ENCODE results near the gene CARD19. TPM values are rescaled to one million over a fixed set of nuclear protein-coding genes. Genes with fewer than 3 reads are reported as not detected.

Gene CARD19
- total RNA-seq, 4 donors from 2014 or later, result 12.2 to 68.3 (median 50.3) TPM

- TF ChIP-seq, protein P1, sequence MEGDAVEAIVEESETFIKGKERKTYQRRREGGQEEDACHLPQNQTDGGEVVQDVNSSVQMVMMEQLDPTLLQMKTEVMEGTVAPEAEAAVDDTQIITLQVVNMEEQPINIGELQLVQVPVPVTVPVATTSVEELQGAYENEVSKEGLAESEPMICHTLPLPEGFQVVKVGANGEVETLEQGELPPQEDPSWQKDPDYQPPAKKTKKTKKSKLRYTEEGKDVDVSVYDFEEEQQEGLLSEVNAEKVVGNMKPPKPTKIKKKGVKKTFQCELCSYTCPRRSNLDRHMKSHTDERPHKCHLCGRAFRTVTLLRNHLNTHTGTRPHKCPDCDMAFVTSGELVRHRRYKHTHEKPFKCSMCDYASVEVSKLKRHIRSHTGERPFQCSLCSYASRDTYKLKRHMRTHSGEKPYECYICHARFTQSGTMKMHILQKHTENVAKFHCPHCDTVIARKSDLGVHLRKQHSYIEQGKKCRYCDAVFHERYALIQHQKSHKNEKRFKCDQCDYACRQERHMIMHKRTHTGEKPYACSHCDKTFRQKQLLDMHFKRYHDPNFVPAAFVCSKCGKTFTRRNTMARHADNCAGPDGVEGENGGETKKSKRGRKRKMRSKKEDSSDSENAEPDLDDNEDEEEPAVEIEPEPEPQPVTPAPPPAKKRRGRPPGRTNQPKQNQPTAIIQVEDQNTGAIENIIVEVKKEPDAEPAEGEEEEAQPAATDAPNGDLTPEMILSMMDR (IDR thresholded peaks at IDR 0.05; ENCODE audit: low read depth), result no peak
Measured at GRCh38 chr9:93090091-93090655, 5.8 kb upstream of the CARD19 start.

DNA sequence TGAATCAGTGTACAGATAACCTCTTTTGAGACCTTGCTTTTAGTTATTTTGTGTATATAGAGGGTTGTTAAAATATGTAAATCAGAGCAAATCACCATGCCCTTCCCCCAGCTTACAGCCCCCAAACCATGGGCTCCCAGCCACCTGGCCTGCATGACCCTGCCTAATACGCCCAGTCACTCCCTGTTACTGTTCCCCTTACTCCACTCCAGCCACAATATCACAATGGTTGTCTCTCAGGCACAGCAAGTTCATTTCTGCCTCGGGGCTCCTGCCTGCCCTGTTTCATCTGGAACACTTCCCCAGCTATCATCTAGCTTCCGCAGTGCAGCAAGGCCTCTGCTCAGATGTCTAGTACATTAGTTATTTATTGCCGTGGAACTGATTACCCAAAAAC is 5.0 kb upstream of the CARD19 start:
- TF ChIP-seq, protein P1 (IDR thresholded peaks at IDR 0.05; ENCODE audit: low read depth), result no peak

DNA sequence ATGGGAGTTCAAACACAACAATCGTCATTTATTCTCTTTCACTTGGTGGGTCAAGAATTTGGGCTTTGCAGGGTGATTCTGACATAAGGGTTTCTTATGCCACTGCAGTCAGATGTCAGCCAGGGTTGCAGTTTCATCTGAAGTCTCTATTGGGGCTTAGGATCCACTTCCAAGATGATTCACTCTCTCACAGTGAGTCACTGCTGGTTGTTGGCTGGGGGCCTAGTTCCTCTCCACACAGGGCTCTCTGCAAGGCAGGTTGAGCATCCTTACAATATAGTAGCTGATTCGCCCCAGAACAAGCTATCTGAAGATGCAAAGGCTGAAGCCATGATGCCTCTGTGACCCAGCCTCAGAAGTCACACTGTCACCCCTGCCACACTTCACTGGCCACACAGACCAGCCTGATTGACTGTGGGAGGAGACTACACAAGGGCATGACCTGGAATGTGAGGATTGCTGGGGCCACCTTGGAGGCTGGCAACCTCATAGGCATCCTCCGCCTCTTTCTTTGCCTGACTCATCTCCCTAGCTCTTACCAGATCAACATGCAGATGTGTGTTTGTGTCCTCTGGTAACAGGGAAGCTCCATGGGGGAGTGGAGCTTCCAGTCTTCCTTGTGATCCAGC is 4.5 kb upstream of the CARD19 start:
- TF ChIP-seq, protein P1 (IDR thresholded peaks at IDR 0.05; ENCODE audit: low read depth), result no peak

DNA sequence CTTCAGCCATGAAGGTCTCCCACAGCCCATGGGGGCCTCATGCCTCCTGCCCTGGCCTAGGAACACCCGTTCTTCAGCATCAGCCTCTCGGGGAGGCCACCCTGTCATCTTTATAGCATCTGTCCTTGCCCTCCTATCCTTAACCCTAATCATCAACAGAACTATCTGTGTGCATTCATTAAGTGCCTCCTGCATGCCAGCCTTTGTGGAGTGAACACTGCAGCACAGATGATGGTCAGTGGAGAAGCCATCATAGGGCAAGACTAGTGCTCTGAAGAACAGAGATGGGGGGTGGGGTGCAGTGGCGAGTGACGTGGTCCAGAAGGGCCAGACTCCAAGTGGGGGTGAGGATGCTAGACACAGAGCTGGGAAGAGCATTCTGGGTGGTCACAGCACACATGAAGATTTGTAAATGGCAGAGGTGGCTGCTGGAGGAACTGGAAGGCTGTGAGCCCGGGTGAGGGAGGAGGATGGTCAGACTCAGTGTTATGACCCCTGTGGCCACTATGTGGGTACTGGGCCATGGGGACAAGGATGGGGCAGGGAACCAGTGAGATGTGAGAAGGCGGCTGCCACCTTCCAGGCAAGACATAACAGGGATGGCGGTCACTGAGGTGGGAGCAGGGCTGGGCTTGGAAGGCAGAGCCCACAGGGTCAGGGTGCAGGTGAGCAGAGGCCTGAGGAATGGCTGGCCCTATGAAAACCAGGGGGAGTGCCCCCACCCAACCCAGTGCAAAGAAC is 3.6 kb upstream of the CARD19 start:
- TF ChIP-seq, protein P1 (IDR thresholded peaks at IDR 0.05; ENCODE audit: low read depth), result no peak

DNA sequence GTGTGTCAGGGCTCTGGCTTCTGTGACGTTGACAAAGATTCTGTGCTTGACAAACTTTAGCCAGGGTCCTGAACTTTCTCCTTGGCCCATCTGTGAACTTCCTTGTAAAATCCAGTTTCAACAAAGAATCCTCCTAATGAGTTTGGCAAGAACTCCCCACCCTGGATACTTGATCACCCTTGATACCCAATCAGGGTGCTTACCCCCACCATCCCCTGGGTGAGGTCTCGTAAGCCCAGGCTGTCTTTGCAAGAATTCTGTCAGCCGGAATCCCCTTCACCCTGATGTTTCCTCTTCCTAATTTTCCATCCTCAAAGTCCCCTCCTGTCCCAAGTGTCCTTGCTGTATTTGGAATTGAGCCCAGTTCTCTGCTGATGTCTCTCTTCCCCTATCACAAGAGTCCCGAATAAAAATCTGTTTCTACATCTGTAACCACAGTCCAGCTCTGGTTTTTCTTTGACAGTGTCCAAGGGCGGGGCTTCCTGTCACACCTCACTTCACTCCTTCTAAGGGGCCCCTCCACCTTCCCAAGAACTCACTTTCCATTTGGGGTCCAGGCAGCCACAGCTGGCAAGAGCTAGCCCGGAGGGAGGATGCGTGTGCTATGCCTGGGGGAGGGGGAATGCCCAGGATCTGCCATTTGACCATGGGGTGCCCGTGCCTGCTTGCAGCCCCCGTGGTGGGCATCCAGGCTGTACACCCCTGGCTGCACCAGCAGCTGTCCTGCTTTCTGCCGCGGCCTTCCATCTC is 2.7 kb upstream of the CARD19 start:
- TF ChIP-seq, protein P1 (IDR thresholded peaks at IDR 0.05; ENCODE audit: low read depth), result no peak

DNA sequence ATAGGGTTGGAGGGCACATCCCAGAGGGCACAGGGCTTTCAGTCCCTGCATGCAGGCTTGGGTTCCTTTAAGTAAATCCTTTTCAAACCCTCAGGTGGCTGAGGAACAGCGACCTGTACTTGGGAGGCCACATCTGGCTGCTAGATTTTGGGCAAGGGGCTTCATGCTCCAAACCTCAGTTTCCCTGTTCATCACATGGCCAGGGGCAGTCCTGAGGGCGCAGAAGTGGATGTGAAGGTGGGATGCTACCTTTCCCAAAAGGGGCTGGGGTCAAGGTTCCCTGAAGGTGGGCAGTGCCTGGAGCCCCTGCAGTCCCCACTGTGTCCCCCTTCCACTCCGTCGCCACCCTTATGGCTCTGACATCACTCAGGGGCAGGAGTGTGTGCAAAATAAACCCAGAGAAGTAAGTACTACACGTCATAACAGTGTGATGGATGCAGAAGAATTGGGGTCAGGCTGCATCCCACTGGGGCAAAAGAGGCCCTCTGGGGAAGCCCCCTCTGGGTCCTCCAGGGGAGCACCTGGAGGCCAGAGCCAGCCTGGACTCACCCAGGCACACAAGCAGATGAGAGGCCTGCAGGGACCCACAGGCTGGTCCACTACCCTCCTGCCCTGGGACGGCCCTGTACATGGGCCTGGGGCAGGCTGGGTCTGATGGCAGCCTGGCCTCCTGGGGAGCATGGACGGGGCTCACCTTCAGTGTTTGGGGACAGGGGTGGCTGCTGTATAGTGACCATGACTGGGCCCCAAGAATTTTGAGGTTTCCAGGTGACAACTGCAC is 1.9 kb upstream of the CARD19 start:
- TF ChIP-seq, protein P1 (IDR thresholded peaks at IDR 0.05; ENCODE audit: low read depth), result no peak
